GM12874 (cell line): Measurements from ENCODE around the gene HBB.
A peak's percentile ranks its signal among the peaks of the same experiment; 100 is the strongest.

Source experiments
- CTCF ChIP-seq: IDR thresholded peaks from 2 replicates; pipeline ENCODE4 v1.5.1; 2011; ENCODE audit warnings: low read depth, mild to moderate bottlenecking, control low read depth, low read length, moderate library complexity; ENCODE audit not compliant: insufficient read depth

Gene HBB

DNA sequence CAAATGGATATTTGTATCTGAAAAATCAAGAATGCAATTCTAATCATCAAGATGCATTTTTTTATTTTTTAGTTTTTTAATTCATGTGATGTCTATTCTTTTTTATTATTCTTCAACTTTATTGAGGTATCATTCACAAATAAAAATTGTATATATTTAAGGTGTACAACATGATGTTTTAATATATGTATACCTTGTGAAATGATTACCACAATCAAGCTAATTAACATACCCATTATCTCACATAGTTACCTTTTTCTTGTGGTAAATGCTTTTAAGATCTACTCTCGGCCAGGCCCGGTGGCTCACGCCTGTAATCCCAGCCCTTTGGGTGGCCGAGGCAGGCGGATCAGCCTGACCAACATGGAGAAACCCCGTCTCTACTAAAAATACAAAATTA, 3.7 kb downstream of the HBB start:
- no peak for TF ChIP-seq CTCF

GRCh38 chr11:5210376-5210885, 16.4 kb downstream of the HBB start:
- no peak for TF ChIP-seq CTCF

GRCh38 chr11:5204787-5205186, 22.1 kb downstream of the HBB start:
- peak; percentile 34; the same call in 1 of the 2 replicates for TF ChIP-seq CTCF

- no peak for TF ChIP-seq CTCF
Measured at GRCh38 chr11:5203366-5203765, 23.5 kb downstream of the HBB start.

- no peak for TF ChIP-seq CTCF
Measured at GRCh38 chr11:5200582-5200981, 26.3 kb downstream of the HBB start, which contains the start of gene OR51V1. Gene OR51V1 (minus strand): TSS chr11:5200682. CDS start chr11:5200682, 0 bp downstream.

DNA sequence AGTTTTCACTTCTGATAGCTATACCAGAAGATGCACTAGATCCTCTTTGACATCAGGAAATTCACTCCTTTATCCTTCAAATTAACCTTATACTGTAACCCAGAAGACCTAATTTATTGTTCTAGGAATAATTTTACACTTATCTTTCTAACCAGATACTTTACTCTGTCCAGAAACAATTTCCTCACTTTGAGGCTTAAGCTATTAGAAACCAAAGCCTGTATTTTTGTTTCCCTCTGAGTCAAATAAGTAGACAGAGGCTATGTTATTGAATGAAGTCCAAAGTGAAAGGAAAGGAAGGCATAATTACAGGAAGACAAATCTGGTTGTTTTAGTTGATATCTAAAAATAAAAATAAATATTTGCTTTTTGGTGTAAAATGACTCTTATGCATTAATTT, 28.6 kb downstream of the HBB start:
- no peak for TF ChIP-seq CTCF

DNA sequence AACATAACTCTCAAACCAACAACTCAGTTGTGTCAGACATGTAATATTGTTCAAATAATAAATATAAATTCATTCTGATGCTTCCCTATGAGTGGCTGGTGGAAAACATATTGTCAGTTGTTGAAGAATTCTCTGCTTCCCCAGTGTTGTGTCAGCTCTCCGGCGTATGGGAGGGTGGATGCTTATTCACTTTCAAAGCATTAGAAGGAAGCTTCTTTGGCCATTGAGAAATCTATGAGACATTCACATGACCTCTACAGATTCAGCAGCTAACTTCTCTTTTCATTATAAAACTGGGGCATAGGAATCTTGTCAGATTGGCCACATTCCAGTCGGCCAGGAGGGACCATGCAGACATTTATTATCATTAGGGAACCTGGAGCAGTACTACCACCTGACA, 29.3 kb downstream of the HBB start:
- no peak for TF ChIP-seq CTCF
